Measurements from ENCODE around the gene IL32.
A peak's percentile ranks its signal among the peaks of the same experiment; 100 is the strongest.

IL32 gene

DNA sequence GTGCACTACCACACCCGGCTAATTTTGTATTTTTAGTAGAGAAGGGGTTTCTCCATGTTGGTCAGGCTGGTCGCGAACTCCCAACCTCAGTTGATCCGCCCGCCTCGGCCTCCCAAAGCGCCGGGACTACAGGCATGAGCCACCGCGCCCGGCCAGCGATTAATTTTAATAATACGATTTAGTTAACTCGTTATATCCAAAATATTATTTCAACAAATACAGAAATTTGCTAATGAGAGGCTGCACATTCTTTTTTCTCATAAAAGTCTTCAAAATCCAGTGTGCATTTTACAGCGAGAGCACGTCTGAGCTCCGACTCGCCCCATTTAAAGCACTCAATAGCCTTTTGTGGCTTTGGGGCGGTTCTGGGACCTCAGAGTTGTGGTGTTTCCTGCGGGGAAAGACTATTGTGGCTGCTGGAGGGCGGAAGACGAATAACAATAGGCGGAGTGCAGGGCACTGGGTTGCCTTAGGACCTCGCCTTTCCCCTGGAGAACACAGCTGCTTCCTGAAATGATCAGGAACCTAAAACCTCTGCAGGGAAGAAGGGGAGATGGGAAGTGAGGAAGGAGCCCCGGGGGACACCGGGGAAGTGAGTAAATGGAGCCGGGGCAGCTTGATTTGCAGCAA is 36.5 kb downstream of the IL32 start:
- ChIA-PET POLR2A (no interaction called here), CTCF (interaction anchor here (0.7 to 5.0 kb wide), 9 partner anchors 10 to 424 kb away, joined by 3 to 32 read pairs (median 5); no protein-coding TSS in a partner anchor)
- Histone ChIP-seq H3K27ac (ENCODE audit: insufficient read depth in 1 of 2, low read depth in 1 of 2, low read length in 2 of 2, poor library complexity in 1 of 2, severe bottlenecking in 2 of 2) (no peak overlapping the region), H3K36me3 (ENCODE audit: control insufficient read depth in 4 of 4, insufficient read depth in 4 of 4, low read length in 3 of 4) (no peaks in the 10 kb centered on the region), H3K4me3 (ENCODE audit: control insufficient read depth in 1 of 7, extremely low read depth in 1 of 7, insufficient read depth in 4 of 7, low read depth in 2 of 7, low read length in 6 of 7) (peak overlapping the region in 3 of 7 experiments; percentile 29 to 56 (median 30)), H3K27me3 (replicated peaks in 2 of 5; ENCODE audit: control insufficient read depth in 4 of 5, insufficient read depth in 5 of 5, low read length in 4 of 5) (no peaks in the 10 kb centered on the region), H3K4me1 (ENCODE audit: control extremely low read depth in 1 of 4, control insufficient read depth in 4 of 4, insufficient read depth in 4 of 4, low read length in 3 of 4) (peaks cover 14 to 41% (median 36%) of the 10 kb centered on the region in 4 experiments), H3K9me3 (ENCODE audit: control extremely low read depth in 1 of 5, control insufficient read depth in 4 of 5, insufficient read depth in 2 of 5, low read depth in 1 of 5, low read length in 4 of 5) (no peaks in the 10 kb centered on the region)
- peak in 2 of 3 donors; percentile 66 to 75 for DNase-seq
- WGBS (ENCODE audit: insufficient coverage) = 0% methylated on average over 9 of the region's 27 CpGs

DNA sequence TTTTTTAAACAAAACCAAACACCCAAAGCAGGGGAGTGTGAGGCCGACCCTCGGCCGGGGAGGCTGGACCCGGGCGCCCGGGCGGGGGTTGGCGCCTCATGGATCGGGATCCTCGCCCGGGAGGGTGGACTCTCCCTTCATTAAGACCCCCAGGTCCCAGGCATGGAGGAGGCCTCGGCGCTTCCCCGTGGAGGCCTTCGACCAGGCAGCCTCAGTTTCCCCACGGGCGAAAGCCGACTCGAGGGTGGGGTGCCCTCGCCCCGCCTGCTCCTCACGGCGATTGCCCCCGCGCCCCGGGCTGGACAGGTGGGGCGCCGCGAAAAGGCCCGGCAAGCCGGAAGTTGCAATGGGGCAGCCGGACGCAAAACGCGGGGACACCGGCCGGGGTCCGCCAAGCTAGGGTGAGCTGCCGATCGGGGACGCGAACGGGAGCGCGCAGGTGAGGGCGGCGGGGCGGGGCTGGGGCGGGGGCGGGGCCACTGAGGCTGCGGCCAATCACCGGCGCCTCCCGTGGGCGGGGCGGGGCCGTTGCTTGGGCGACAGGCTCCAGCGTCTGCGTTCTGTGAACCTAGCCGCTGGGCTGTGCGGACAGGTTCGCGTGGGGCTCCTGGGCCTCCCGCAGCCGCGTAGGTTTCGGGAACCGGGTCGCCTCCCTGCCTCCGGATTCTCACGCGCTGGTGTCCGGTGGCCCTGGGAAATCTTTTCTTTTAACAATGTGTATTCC is 40.9 kb downstream of the IL32 start:
- ChIA-PET CTCF (interaction anchor here (0.7 to 1.7 kb wide), 4 partner anchors 14 to 24 kb away, joined by 3 to 7 read pairs (median 4); no protein-coding TSS in a partner anchor), POLR2A (no interaction called here)
- WGBS (ENCODE audit: insufficient coverage) = under 1% methylated on average over 65 of the region's 74 CpGs

DNA sequence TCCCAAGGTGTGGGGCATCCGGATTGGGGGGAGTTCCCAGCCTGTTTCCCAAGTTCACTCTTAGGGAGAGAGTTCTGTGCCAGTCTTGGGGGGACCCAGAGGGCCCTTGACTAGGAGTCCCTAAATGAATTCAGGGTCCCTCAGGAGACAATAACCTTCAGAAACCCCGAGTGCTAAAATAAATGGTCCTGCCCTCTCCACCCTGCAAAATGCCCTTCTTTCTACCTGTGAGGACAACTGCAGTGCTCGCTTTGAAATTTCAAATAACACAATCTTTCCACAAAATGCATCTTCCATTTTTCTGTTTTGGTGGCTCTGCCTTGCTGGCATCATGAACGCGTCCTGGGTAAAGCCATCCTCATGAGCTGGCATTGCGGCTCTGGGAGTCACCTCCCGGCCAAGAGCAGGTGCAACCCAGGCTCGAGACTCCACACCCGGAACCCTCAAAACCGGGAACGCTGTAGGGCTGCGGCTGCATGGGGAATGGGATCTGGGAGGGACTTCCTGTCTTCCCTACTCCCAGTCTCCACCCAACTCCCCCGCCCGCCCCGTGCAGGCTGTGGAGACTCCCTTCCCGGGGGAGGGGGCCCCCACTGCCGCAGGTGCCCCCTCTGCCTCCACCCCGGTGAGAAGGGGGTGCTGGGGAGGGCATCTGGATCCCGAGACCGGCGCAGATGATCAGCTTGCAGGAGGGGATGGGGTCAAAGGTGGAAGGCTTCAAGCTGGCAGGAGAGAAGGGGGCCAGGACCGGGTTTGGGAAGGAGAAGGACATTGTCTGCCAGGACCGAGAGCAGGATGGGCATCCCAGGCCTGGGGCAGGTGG is 46.8 kb downstream of the IL32 start, which contains the start of gene ZNF205:
TSS of gene ZNF205 (plus strand) at position 529 of the 823 bp plus-strand sequence. CDS start 845 bp downstream, outside the sequence.
- Histone ChIP-seq H3K36me3 (ENCODE audit: control insufficient read depth in 4 of 4, insufficient read depth in 4 of 4, low read length in 3 of 4) (no peaks in the 10 kb centered on the region), H3K27ac (ENCODE audit: insufficient read depth in 1 of 2, low read depth in 1 of 2, low read length in 2 of 2, poor library complexity in 1 of 2, severe bottlenecking in 2 of 2) (peak within 1 kb of the TSS in 1 of 2 experiments; percentile 70), H3K4me3 (ENCODE audit: control insufficient read depth in 1 of 7, extremely low read depth in 1 of 7, insufficient read depth in 4 of 7, low read depth in 2 of 7, low read length in 6 of 7) (peak within 1 kb of the TSS in 6 of 7 experiments; percentile 17 to 69 (median 32)), H3K4me1 (ENCODE audit: control extremely low read depth in 1 of 4, control insufficient read depth in 4 of 4, insufficient read depth in 4 of 4, low read length in 3 of 4) (peaks cover 3 to 19% (median 9%) of the 10 kb centered on the region in 4 experiments), H3K9me3 (ENCODE audit: control extremely low read depth in 1 of 5, control insufficient read depth in 4 of 5, insufficient read depth in 2 of 5, low read depth in 1 of 5, low read length in 4 of 5) (no peaks in the 10 kb centered on the region), H3K27me3 (replicated peaks in 2 of 5; ENCODE audit: control insufficient read depth in 4 of 5, insufficient read depth in 5 of 5, low read length in 4 of 5) (peaks cover 0 to 2% (median 0%) of the 10 kb centered on the region in 5 experiments)
- ChIA-PET POLR2A (interaction anchor here (0.6 kb wide), 1 partner anchor 8 kb away, joined by 7 read pairs; no protein-coding TSS in a partner anchor), CTCF (interaction anchor here (0.9 to 6.1 kb wide), 3 partner anchors 13 to 53 kb away, joined by 3 to 31 read pairs (median 4); no protein-coding TSS in a partner anchor)
- DNase-seq = no peak
- WGBS (ENCODE audit: insufficient coverage) = 60% methylated on average over 10 of the region's 23 CpGs

More for the DNA sequence above, 40.9 kb downstream of the IL32 start:
- H3K4me1 ChIP-seq (ENCODE audit: control extremely low read depth in 1 of 4, control insufficient read depth in 4 of 4, insufficient read depth in 4 of 4, low read length in 3 of 4) = peaks cover 9 to 31% (median 25%) of the 10 kb centered on the region in 4 experiments
- peak overlapping the region; percentile 50 to 78 for H3K27ac ChIP-seq (ENCODE audit: insufficient read depth in 1 of 2, low read depth in 1 of 2, low read length in 2 of 2, poor library complexity in 1 of 2, severe bottlenecking in 2 of 2)
- no peaks in the 10 kb centered on the region for H3K9me3 ChIP-seq (ENCODE audit: control extremely low read depth in 1 of 5, control insufficient read depth in 4 of 5, insufficient read depth in 2 of 5, low read depth in 1 of 5, low read length in 4 of 5)
- DNase-seq = peak; percentile 93 to 94 (median 94)
- H3K4me3 ChIP-seq (ENCODE audit: control insufficient read depth in 1 of 7, extremely low read depth in 1 of 7, insufficient read depth in 4 of 7, low read depth in 2 of 7, low read length in 6 of 7) = peak overlapping the region; percentile 65 to 90 (median 78)
- no peaks in the 10 kb centered on the region for H3K27me3 ChIP-seq (replicated peaks in 2 of 5; ENCODE audit: control insufficient read depth in 4 of 5, insufficient read depth in 5 of 5, low read length in 4 of 5)
- no peaks in the 10 kb centered on the region for H3K36me3 ChIP-seq (ENCODE audit: control insufficient read depth in 4 of 4, insufficient read depth in 4 of 4, low read length in 3 of 4)

DNA sequence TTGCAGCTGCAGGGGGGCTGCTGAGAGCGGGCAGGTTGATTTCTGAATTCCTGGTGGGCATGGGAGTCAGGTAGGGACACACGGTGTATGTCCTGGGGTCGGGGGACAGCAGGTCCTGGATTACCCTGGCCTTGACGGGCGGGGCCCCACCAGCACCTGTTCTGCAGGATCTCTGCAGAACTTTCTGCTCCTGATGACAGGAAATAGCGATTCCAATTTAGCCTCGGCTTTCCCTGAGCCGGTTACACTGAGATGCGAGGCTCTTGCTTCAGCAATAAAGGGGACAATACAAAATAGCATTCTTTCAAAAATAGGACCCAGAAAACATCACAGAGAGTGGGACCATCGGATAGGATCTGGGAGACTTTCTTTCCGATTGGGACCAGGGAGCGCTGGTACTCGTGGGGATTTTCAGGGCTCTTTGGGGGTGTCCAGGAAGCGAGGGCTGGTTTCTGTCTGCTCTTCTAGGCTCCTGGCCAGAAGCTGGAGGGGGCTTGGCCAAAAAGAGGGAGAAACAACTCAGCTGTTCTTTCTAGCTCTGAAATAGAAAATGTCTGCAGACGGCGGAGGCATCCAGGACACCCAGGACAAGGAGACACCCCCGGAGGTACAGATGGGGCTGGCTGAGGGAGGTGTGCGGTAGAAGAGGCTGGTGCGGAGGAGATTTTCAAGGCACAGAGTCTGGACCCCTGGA is 47.6 kb downstream of the IL32 start:
- Histone ChIP-seq H3K27me3 (replicated peaks in 2 of 5; ENCODE audit: control insufficient read depth in 4 of 5, insufficient read depth in 5 of 5, low read length in 4 of 5) (peaks cover 0 to 2% (median 0%) of the 10 kb centered on the region in 5 experiments), H3K36me3 (ENCODE audit: control insufficient read depth in 4 of 4, insufficient read depth in 4 of 4, low read length in 3 of 4) (no peaks in the 10 kb centered on the region), H3K4me1 (ENCODE audit: control extremely low read depth in 1 of 4, control insufficient read depth in 4 of 4, insufficient read depth in 4 of 4, low read length in 3 of 4) (peaks cover 0 to 17% (median 7%) of the 10 kb centered on the region in 4 experiments), H3K4me3 (ENCODE audit: control insufficient read depth in 1 of 7, extremely low read depth in 1 of 7, insufficient read depth in 4 of 7, low read depth in 2 of 7, low read length in 6 of 7) (peak overlapping the region in 5 of 7 experiments; percentile 17 to 69 (median 26)), H3K9me3 (ENCODE audit: control extremely low read depth in 1 of 5, control insufficient read depth in 4 of 5, insufficient read depth in 2 of 5, low read depth in 1 of 5, low read length in 4 of 5) (no peaks in the 10 kb centered on the region), H3K27ac (ENCODE audit: insufficient read depth in 1 of 2, low read depth in 1 of 2, low read length in 2 of 2, poor library complexity in 1 of 2, severe bottlenecking in 2 of 2) (peak overlapping the region in 1 of 2 experiments; percentile 70)
- ChIA-PET CTCF (interaction anchor here (1.0 to 6.1 kb wide), 3 partner anchors 9 to 17 kb away, joined by 3 to 31 read pairs (median 3); no protein-coding TSS in a partner anchor), POLR2A (no interaction called here)
- no peak for DNase-seq
- WGBS (ENCODE audit: insufficient coverage) = 51% methylated on average over 18 of the region's 19 CpGs

DNA sequence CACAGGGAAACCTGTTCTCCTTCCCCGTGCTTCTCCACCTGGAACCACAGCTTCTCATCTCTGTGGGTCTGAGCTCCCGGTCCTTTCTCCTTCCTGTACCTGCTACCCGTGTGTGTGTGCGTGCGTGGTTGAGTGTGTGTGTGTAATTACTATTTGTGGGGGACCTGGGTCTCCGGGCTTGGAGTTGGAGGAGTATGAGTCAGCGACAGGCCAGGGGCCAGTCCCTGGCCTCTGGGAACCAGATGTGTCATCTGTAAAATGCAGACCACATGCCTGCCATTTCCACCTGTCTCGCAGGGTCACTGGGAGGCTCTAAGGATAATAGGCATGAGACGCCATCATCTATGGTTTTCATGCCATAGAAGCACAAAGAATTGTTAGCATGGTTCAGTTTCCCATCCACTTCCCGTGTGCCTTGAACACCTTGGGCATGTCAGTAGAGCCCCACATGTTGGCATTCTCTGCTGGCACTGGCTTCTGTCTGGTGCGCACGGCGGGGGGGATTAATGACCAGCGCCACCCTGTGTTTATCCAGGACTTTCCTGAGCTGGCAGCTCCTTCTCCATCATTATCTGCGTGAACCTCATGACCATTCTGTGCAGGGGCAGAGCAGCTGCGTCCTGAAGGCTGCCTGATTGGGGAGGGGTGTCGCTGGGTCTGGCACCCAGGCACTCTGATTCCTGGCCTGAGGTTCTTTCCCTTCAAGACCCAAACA is 48.5 kb downstream of the IL32 start:
- no peaks in the 10 kb centered on the region for H3K36me3 ChIP-seq (ENCODE audit: control insufficient read depth in 4 of 4, insufficient read depth in 4 of 4, low read length in 3 of 4)
- H3K4me1 ChIP-seq (ENCODE audit: control extremely low read depth in 1 of 4, control insufficient read depth in 4 of 4, insufficient read depth in 4 of 4, low read length in 3 of 4) = peaks cover 0 to 17% (median 7%) of the 10 kb centered on the region in 4 experiments
- H3K27ac ChIP-seq (ENCODE audit: insufficient read depth in 1 of 2, low read depth in 1 of 2, low read length in 2 of 2, poor library complexity in 1 of 2, severe bottlenecking in 2 of 2) = no peak overlapping the region
- 97% methylated on average over 9 of the region's 17 CpGs for WGBS (ENCODE audit: insufficient coverage)
- no peak for DNase-seq
- no peaks in the 10 kb centered on the region for H3K9me3 ChIP-seq (ENCODE audit: control extremely low read depth in 1 of 5, control insufficient read depth in 4 of 5, insufficient read depth in 2 of 5, low read depth in 1 of 5, low read length in 4 of 5)
- ChIA-PET POLR2A (no interaction called here), CTCF (interaction anchor here (0.8 to 6.1 kb wide), 5 partner anchors 8 to 82 kb away, joined by 3 to 31 read pairs (median 3); no protein-coding TSS in a partner anchor)
- H3K4me3 ChIP-seq (ENCODE audit: control insufficient read depth in 1 of 7, extremely low read depth in 1 of 7, insufficient read depth in 4 of 7, low read depth in 2 of 7, low read length in 6 of 7) = no peak overlapping the region
- H3K27me3 ChIP-seq (replicated peaks in 2 of 5; ENCODE audit: control insufficient read depth in 4 of 5, insufficient read depth in 5 of 5, low read length in 4 of 5) = peaks cover 0 to 2% (median 0%) of the 10 kb centered on the region in 5 experiments
